IPS DF 4.7 (cell line): ENCODE measurements around the gene HM13.
"Not testable (repeated sequence)": the region's sequence is repeated elsewhere in the genome, so short reads cannot be mapped to it uniquely, and the experiment has no call there.

Source experiments
- DNase-seq: peaks from one replicate; pipeline ENCODE4 v3.0.0-alpha.2; 2013; ENCODE audit warnings: low spot score; ENCODE audit errors: extremely low read depth

The HM13 gene

DNA sequence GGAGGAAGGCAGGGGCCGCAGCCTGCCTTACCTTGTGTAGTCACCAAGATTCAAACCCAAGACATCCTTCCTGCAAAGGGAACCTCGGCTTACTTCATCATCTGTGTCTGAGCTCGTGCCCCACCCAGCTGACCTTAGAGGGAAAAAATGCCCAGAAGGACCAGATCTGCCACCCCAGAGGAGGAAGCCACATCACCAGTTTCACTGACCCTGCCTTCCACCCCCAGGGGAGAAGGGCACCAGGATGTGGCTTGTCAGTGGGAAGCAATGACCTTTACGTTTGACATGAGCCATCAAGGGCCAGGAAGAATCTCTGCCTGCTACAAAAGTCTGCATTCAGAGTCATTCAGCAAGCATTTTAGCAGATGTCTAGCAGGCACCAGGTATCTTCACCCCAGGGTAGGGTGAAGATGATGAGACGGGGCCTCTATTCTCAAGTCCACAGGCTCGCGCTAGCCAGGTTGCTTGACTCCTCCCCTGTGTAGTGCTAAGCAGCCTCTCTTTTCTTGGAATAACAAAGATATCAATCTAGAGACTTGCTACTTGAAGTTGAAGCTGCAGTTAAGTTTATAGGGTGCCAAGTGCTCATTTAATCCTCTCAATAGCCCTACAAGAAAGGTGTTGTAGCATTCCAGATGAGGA lies 28.1 kb downstream of the HM13 start:
- DNase-seq: no peak

DNA sequence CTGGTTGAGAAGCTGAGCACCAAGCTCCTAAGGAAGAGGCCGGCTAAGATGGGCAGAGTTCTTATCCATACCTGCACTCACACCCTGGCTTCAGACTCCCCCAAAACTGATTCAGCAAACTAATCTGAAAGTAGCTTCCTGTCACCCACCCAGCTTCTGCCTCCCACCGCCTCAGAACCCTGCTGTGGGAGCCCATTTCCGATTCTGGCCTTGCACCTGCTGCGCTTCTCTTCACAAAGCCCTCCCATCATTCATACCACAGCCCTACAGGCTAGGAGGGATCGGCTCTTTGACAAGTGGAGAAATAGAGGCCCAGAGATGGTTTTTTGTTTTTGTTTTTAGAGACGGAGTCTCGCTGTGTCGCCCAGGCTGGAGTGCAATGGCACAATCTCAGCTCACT lies 28.7 kb downstream of the HM13 start:
- no peak for DNase-seq

DNA sequence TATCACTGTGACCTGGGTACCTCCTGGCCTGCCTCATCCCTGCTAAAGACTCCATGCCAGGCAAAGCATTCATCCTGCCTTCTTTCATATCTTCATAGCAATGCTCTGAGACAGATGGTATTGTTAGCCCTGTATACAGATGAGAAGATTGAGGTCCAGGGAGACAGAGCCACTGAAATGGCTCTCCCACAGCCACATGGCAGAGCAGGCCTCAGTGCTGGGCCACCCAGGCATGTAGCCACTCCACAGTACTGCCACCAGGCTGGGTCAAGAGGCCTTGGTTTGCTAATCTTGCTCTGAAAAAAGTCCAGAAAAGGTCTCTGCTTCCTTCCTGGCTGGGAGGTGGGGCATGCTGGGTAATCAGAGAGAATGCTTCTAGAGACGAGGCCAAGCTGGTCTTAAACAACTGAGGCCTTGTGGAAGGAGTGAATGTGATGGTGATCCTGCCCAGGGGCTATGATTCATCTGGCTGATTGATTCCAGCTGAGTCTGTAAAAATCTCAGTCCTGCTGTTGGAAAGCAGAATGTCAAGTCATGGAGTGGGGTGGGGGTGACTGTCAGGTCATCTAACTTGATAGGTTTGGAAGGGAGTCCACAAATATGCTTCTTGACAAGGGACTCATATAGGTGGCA lies 29.8 kb downstream of the HM13 start:
- DNase-seq: no peak

DNA sequence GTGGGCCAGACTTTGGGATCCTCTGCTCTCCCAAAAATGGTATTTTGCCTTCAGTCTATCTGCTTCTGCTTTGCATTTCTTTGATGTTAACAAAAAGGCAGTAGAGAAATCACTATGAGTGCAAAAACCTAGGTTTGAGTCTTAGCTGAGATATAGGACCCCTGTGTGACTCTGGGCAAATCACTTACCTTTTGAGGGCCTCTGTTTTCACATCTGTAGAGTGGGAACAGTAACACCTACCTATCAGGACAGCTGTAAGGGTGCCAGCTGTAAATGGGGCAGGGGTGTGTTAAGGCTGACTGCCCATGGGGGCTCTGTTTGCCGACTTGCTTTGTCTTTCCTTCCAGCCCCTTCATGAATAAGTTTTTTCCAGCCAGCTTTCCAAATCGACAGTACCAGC lies 30.4 kb downstream of the HM13 start:
- no peak for DNase-seq

DNA sequence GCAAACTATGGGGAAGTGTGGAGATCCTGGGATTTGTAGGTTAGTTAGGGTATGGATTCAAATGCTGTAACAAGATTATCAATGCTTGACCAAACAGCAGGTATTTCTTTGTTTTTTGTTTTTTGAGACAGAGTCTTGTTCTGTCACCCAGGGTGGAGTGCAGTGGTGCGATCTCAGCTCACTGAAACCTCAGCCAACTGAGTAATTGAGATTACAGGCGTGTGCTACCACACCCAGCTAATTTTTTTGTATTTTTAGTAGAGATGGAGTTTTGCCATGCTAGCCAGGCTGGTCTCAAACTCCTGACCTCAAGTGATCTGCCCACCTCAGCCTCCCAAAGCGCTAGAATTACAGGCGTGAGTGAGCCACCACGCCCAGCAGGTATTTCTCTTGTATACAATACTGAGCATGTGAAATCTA lies 31.4 kb downstream of the HM13 start:
- DNase-seq: not testable (repeated sequence)

DNA sequence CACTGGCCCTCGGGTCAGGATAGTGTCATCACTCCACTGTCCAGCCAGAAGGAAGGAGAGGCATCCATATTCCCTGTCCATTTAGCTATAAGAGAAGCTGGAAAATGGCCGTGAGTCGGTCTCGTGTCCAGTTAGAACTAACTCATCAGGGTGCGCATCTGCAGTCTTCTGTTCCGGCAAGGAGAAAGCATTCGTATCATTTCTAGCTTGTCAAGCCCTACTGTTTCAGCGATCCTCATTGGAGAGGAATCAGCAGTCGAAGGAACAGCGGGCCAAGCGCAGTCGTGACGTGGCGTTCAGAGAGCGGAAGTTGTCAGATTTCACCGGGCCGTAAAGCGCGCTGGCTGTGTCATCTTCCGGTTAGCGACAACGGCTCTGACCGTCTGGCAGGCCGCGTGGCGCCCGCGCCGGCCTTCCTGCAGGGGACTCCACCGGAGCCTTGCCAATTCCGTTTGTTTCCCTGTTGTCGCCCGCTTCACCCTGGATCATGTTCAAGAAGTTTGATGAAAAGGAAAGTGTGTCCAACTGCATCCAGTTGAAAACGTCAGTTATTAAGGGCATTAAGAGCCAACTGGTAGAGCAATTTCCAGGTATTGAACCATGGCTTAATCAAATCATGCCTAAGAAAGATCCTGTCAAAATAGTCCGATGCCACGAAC lies 32.9 kb downstream of the HM13 start:
- DNase-seq: peak; percentile 36

DNA sequence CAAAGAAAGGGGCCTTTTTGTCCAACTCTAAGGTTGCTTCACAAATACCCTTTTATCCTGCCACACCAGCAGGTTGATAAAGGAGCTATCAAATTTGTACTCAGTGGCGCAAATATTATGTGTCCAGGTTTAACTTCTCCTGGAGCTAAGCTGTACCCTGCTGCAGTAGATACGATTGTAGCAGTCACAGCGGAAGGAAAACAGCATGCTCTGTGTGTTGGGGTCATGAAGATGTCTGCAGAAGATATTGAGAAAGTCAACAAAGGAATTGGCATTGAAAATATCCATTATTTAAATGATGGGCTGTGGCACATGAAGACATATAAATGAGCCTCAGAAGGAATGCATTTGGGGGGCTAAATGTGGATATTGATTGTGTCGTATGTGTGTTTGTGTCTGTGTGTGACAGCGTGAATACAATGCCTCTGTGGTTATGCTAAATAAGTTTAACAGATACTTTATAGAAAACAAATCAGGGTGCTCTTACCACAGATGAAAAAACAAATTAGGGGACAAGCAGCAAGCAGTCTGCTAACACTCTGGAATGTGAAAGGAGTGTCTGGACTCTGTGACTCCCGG lies 33.6 kb downstream of the HM13 start:
- DNase-seq: no peak

DNA sequence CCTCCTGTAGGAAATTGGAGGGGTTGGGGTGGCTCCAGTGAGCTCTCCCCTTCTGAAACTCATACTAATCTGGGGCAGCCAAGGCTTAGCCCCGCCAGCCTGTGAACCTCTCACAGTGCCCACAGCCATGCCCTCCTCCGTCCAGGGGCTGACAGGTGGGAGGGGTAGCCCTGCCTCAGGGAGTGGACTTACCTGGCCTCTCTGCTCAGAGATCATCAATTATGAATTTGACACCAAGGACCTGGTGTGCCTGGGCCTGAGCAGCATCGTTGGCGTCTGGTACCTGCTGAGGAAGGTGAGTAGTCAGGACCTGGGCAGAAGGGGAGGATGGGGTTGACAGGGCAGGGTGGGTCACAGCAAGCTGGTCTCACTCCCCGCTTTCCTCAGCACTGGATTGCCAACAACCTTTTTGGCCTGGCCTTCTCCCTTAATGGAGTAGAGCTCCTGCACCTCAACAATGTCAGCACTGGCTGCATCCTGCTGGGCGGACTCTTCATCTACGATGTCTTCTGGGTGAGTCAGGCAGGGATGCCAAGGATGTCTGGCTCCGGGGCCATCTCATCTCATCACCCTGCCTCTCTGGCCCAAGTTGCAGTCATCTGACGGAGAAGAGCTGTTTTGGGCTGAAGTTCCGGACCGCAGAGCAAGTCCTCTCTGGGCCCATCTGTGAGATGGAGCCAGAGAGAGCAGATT lies 34.7 kb downstream of the HM13 start:
- DNase-seq: no peak

DNA sequence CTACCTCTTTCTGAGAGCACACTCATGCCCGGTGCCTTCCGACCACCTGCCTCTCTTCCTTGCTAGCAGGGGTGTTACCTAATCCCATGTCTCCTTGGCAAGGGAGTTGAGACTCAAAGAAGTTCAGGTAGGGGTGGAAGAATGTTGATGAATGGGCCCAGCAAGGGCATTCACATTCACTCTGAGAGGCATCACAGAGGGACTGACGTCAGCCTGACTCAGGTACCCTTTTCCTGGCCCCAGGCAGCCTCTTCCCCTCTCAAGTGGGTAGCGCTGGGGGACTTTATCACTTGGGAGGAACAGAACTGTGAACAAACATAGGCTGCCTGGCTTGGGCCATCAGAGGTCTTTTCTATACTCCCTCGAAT lies 35.3 kb downstream of the HM13 start:
- no peak for DNase-seq

DNA sequence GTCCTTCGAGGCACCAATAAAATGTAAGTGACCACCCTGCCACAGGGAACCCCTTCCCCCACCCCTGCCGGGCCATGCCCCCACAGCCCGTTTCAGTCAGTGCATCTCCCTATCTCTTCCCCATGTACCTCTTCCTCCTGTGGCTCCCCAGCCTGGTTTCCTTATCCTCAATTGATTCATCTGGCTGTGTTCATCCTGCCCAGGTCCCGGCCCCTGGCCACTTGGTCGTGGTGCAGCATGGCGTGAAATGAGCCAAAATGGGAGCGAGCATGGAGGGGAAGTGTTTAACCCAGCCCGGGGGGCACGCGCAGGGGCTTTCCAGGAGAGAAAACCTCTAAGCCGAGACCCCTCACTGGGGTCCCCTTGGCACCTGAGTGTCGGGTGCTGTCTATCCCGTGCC lies 35.9 kb downstream of the HM13 start:
- DNase-seq: no peak

DNA sequence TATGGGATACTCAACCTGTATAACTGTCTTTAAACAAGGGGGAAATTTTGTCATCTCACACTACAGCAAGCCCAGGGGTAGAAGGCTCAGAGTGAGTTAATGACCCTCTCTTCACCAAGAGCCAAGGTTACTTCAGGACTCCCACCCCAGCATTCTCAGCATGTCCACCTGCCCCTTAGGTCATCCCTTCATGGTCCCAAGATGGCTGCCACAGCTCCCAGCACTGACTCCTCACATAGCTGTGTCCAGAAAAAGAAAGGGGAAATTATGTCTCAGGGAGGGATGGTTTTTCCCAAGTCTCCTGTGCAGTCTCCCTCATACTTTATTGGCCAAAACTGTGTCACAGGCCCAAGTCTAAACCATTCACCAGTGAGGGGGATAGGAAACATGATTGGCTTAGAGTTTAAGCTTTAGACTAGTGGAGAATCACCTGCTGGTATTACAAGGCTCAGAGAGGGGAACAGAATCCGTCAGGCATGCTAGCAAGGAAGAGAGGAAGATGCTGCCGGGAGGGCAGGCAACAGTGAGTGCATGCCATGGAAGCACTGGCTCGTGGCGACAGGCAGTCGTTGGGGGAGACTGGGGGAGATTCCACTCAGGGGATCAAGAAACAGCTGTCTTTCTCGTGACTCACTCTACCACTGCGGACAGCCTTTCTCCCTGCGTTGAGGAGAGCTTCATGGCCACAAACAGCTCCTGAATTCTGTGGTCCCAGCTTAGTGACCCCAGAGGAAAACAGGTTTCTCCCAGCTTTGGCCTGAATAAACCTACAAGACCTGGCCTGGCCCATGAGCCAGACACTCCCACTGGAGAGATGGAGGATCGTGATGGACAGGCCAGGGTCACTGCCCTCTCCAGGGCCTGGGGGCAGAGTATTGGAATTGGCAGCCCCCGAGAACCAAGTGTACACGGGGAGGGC lies 37.2 kb downstream of the HM13 start:
- DNase-seq: no peak

DNA sequence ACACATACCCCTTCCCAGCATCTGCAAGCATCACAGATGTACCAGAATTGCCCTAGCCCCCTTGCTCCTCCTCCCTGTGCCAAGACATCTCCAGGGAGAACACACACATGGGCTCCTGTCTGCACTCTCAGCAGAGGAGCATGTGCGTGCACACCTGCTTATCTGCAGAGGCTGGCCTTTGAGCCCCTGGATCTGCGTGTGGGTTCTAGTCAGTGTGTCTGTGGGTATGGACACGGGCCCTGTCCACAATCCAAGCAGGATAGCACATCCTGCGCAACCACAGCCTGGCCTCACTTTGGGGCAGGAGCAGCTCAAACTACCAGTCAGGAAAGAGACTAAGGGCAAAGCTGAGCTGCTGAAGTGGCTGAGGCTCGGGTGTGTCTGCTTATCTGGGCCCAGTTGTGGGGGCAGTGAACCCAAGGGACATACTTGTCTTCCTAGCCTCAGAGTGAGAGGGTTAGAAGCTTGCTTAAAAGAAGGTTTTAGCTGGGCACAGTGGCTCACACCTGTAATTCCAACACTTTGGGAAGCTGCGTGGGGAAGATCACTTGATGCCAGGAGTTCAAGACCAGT lies 41.0 kb downstream of the HM13 start:
- no peak for DNase-seq

DNA sequence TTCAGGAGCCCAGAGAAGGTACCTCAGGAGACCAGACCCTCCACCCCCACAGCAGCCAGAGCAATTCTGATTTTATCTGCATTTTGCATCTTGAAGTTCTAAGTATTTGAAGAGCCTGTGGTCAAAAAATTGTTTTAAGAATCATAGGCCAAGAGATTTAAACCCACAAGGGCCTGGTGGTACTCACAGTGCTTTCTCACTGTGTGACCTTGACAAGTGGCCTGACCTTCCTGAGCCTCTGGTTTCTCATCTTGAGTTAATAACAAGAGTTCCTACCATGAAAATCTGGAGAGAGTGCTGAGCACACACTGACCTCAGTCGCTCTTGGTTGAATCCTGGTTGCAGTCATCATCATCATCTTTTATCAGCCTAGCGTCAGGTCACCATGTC lies 45.5 kb downstream of the HM13 start:
- DNase-seq: no peak

DNA sequence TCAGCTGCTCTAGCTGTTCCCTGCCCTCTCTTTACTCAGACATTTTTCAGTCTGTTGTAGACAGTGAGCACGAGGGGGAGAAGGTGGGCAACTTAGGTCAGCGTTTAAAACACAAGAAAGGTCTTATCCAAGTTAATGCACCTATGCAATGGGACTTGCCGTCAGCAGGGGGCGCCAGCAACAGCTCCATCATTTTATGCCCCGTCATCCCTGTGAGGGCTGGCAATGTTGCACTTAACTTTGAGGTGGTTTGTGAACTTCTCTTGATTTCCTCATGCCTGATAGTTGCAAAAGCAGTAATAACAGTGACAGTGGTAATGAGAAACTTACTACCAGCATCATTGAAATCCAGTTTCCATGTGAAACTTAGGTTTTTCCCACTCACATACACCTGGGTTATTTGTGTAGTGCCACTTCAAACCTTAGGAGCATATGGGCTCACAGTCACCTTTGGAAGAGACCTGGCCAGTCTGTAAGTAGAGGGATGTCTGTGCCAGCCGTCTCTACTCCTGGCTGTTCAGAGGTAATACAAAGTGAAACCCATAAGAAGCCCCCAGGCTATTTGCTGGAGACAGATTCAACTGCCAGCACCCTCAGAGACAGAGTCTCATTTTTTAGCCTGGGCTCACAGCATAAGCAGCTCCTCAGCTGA lies 46.0 kb downstream of the HM13 start:
- DNase-seq: peak; percentile 62

DNA sequence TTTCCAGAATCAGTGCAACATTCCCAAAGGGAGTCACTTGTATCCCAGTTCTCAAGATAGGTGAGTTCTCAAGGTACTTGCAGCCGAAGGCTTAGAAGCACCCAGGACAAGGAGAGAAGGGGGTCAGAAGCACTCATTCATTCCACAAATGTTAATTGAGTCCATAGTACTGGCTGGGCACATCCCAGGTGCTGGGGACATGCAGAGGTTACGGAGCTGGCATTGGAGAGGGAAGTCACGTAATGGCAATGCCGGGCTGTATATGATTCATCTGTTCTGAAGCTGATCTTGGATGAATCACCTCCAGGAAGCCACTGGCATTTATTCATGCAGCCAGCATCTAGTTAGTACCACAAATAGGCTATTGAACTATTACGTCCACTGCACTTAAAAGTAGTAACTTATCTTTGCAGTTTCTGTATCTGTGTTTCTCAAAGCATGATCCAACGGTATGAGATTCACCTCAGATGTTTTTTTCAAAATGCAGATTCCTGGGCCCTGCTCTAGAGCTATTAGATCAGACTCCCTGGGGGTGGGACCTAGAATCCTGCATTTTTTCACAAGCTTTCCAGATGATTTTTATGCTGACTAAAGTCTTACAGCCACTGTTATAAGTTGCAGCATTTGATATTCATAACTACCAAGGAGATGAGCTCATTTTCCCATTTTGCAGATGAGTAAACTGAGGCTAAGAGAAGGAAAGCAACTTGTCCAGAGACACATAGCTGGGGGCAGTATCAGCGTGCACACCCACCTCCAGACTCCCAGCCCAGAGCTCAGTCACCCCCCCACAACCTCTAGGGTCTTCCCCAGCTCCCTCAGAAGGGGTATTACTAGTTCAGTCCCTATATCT lies 46.7 kb downstream of the HM13 start:
- DNase-seq: no peak

DNA sequence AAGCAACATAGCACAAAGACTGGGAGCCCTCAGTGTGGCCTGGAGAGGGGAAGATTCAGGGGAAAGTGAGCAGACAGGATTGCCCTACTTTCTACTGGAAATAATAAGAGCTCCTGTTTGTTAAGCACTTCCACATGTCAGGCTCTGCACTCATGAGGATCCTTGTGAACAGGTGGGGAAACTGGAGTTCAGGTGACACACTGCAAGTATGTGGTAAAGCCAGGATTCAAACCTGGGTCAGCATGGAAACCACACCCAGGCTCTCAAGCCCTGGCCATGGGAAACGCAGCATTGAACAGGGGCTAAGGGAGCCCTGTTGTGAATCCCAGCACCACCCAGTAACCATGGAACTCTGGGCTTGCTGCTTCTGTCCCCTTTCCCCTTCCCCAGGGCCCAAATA lies 48.0 kb downstream of the HM13 start:
- DNase-seq: no peak

DNA sequence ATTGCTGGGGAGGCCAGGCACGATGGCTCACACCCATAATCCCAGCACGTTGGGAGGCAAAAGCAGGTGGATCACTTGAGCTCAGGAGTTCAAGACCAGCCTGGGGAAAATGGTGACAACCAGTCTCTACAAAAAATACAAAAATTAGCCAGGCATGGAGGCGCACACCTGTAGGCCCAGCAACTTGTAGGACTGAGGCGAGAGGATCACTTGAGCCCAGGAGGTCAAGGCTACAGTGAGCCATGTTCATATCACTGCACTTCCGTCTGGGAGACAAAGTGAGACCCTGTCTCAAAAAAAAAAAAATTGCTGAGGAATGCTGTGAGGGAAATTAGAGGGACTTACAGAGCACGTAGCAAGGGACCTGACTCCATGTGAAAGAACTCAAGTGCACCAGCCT lies 50.0 kb downstream of the HM13 start:
- no peak for DNase-seq

DNA sequence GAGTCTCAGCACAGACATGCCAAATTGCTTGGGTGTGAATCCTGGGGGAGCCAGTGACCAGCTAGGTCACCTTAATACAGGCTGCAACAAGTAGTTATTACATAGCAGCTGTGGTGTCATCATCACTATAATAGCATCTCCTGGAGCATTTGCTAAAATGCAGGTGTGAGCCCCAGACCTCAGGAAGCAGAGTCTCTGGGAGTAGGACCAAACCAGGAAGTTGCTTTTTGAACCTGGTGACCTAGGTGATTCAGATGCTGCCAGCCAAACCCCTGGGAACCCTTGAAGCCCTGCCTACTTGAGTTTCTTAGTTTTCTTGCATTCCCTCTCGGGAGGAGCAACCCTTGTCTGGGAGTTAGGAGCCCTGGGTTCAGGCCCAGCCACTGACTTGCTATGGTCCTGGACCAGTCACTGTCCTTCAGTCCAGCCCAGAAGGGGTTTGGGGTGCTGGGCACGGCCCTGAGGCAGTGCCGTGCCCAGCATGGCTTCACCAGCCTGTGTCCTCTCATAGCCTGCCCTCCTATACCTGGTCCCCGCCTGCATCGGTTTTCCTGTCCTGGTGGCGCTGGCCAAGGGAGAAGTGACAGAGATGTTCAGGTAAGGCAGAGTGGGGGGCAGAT lies 51.6 kb downstream of the HM13 start:
- DNase-seq: no peak

DNA sequence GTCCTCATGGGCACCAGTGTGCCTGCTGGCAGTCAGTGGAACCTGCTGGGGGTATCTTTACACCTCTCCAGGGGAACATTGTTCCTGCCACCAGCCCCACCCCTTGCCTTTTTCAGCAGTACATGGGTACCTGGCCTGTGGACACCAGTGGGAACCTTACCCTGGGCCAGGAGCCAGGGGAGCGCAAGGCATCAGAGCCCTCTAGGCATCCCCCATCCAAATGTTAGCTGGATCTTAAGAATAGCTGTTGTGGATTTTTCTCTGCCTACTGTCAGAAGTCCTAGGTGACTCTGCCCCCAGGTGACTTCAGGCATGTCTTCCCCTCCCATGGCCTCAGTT lies 52.0 kb downstream of the HM13 start:
- DNase-seq: no peak
